ENCODE results near the gene ABCA4.

Gene ABCA4

DNA sequence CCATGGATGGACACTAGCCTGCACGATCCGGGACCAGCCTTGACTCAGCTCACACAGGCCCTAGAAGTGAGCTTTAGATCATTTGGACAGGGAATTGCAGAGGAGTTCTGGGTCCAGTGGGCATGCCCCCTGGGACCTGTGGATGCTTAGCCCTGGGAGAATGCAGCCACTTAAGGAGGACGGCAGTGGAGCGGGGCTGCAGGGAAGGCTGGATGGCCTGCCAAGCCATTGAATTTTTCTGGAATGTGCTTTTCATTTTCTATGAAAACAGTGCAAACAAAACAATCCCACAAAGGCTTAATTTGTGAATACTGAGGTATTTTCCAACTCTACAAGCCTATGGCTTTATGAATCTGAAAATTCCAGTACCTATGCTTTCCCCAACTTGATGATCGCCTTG is 131.3 kb downstream of the ABCA4 start:
- no peak for DNase-seq
- intact Hi-C loops (cut with DNase I) = no loop called here

DNA sequence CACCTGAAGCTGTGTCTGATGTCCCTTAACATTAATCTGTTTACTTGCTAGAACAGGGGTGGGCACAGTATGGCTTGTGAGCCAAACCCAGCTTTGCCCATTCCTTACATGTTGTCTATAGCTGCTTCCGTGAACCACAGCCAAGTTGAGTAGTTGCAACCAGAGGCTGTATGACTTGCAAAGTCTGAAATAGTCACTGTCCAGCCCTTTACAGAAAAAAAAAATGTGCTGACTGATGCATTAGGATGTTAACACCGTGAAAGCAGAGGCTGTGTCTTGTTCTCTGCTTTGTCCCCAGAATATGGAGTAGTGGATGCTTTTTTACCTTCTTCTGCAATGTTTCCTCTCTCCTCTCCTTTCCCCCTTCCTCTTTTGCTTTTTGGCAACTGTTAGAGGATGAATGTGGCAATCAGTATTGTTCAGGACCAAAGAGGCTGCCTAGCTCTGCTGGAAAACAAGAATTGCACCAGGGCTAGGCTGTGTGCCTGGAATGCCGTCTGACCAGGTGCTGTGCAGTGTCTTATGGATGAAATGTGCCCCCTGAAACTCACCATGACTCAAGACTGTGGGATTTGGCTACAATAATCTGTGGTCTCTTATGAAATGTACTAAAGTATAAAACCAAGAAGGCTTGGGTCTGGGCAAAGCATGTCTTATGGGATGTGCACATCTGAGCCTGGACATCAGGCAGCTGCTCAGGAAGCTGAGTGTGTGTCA is 132.2 kb downstream of the ABCA4 start:
- intact Hi-C loops (cut with DNase I) = no loop called here

DNA sequence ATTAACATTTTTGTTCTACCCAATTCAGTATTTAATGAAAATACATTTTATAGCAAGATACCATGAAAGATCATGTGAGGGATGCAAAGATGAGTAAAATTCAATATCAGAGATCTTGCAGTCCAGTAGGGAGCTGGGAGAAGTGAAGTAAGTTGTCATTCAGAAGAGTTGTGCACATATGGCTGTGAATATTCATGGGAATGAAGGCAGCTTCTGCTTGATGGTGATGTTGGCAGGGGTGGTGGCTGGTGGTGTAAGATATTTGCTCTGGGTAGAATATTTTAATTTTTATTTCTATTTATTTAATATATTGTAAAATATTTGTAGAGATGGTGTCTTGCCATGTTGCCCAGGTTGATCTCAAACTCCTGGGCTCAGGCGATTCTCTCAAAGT is 139.7 kb downstream of the ABCA4 start:
- intact Hi-C loops (cut with DNase I) = no loop called here
- no peak for DNase-seq

More for the DNA sequence above, 132.2 kb downstream of the ABCA4 start:
- DNase-seq = no peak

DNA sequence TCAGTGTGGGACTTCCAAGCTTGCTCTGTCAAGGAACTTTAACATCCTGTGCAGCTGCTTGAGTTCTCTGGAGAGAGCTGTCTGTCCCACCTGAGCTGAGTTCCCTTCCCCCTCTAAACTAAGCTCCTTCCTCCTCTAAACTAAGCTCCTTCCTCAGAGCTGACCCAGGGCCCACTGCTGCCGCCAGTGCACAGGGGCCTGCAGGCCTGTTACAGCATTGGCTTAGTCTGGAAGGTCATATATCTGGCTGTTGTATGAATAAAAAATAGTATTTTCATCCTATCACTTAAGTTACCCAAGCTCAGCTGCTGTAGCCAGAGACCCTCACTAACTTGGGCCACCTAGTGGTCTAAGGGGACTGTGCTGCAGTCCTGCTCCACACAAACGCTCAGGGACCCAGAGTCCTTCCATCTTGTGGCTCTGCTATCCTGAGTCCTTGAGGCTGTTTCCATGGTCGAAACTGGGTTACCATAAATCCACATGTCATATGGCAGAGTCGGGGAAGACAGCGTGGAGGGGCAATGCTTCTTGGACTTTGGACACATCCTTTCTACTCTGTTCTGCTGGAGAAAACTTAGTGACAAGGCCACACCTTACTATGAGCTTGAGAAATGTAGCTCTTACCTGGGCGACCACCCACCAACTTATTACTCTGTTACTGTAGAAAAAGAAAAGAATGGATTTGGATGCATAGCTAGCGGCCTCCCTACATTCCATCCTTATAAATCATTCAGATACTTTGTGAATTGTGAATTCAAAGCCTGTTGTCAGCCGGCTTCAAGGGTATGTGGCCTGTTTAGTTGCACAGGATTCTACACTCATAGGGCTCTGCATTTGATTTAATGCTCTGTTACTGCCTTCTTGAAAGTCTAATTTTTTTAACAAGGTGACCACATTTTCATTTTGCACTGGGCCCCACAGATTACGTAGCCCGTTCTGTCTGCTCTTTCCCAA is 140.4 kb downstream of the ABCA4 start:
- intact Hi-C loops (cut with DNase I) = no loop called here
- DNase-seq = no peak

DNA sequence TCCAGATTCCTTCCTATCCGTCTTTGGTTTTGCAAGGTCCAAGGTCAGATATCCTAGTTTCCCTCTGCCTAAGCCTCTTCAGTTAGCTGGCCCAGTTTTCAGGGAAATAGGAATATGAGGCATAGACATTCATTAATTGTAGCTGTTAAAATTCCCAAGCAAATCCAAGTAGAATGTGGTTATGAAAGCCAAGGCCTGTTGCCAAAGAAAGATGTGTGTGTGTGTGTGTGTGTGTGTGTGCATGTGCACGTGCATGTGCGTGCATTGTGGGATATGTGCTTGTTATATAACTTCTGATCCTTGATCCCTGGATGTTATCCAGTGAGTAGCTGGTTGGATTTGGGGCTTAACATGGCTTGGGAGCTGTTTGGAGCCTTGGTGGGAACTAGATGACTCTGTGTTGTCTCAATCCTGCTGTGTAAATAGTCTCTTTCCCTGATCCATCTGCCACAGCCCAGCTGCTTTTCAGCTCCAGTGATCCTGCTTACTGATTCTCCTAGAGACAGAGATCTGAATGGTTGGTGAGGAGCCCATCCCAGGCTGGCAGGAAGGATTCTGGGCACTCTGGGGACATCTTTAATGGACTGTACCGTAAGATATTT is 141.1 kb downstream of the ABCA4 start:
- intact Hi-C loops (cut with DNase I) = no loop called here
- peak in 2 of 10 donors; percentile 16 to 77 for DNase-seq

DNA sequence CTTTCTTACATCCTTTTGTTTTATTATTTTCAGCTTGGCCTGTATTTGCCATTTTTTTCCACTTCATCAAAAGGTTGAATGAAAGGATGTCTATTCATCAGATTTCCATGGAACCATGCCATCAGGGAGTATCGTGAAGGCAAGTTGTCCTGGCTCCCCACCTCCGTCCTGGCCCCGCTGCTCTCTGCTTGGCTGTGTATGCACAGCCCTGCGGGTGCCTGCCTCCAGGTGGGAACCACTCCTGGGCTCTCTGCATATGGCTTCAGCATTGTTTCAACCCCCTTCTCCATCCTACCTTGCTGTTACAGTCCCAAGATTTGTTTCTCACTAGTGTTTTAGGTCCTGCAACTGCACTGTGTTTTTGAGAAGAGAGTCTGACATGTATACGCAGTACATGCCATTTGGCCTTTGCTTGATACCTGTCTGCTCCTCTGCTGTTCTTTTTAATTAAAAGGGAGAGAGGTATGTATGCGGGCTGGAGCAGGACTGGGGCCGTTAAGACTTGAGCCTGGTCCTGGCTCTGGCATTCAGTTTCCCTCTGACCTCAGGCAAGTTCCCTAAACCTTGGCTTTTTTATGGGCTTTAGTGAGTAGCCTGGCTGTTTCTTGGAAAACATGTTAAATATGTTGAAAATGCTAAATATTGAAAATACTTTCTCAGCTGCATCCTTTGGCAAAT is 141.8 kb downstream of the ABCA4 start:
- no peak for DNase-seq
- intact Hi-C loops (cut with DNase I) = no loop called here

DNA sequence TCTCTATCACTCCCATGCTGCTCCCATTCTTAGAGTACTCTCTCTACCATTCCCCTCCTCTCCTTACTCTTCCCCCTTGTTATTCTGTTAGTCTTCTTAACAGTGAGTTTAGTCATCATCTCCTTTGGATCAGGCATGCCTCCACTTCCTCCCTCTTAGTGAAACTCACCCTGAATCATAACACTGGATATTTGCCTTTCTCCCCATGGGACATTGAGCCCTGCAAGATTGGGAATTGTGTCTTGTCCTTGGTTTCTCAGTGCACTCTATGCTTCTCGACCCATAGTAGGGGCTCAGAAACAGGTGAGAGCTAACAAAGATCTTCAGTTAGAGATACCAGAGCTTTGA is 143.4 kb downstream of the ABCA4 start:
- DNase-seq = no peak
- intact Hi-C loops (cut with DNase I) = no loop called here

DNA sequence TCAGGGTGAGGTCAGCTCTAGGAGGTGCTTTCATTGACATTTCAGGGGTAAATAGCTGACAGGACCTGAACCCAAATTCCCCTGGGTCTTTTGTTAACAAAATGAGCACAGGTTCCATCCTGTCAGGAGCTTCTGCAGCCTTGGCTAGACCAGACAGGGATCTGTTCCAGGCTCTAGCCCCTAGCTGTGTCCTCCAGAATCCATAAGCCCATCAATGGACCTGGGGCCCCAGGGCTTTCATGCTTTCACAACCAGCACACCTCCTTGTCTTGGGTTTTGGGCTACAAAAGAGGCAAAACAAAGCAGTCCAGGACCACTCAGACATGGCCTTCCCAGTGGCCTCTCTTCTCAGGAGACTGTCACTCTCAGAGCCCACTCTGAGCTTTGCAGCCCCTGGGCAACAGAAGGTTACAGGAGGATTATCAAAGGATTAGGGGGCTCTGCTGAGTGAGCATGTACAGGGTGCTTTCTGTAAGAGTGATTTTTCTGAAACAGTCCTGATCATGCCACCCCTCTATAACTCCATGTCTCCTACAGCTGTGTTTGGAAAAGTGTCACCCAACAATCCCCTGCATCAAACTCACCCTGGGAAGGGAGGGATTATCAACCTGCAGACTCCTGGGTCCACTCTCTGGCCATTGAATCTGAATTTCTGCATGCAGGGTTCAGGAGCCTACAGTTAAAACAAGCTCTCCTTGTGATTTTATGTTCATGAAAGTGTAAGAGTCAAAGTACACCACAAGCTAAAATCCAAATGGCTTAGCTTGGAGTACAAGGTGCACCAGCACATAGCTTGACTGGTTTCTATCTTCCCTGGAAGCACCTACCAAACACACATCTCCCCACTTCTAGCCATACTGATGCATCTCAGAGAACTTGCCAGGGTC is 144.0 kb downstream of the ABCA4 start:
- intact Hi-C loops (cut with DNase I) = no loop called here
- DNase-seq = no peak

DNA sequence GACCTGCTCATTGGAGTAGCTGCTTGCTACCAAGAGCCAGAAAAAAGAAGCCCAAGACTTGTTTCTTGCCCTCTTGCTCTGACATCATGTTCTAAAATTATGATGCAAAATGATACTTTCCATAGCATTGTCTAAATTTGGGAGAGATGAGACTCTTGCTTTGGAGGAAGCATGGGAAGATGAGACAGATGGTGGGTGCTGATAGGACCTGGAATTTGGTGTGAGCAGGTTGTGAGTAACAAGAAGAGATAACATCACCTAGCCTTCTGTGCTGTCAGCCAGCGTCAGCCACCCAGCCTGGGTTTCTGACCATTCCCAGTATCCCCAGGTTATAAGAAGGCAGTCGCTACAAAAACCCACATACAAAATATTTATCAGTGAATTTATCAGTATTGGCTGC is 144.7 kb downstream of the ABCA4 start:
- DNase-seq = no peak
- intact Hi-C loops (cut with DNase I) = no loop called here

DNA sequence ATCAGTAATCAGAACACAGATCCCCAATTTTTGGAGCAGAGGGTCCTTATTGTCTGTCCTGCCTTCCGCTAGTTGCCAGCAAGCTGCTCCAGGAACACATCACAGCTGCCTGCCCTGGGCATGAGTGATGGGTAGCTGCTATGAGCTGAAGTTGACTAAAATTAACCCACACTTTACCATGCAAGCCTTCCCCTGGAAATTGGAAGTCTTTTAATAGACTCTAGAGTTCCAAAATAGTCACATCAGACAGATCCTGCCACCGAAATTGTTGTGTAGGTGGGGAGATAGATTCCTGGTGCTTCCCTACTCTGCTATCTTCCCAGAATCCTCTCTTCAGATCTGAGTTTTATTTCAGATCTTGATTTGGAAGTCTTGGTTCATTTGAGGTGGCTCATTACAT is 148.6 kb downstream of the ABCA4 start:
- intact Hi-C loops (cut with DNase I) = no loop called here
- DNase-seq = no peak

DNA sequence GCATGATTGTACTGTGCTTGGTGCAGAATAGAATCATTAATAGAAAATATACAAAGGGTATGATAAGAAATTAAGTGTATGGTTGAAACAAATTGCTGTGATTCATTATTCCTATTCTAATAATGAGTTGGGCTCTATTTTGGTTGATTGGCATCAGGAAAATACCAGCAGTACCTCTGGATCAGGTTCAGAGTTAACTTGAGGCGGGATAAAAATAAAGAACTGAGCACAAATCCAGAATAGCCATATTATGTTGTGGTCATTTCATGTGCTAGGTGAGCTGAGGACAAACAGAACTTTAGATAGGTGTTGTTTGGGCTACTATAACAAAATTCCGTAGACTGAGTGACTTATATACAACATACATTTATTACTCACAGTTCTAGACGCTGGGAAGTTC is 151.1 kb downstream of the ABCA4 start:
- intact Hi-C loops (cut with DNase I) = no loop called here
- DNase-seq = no peak

DNA sequence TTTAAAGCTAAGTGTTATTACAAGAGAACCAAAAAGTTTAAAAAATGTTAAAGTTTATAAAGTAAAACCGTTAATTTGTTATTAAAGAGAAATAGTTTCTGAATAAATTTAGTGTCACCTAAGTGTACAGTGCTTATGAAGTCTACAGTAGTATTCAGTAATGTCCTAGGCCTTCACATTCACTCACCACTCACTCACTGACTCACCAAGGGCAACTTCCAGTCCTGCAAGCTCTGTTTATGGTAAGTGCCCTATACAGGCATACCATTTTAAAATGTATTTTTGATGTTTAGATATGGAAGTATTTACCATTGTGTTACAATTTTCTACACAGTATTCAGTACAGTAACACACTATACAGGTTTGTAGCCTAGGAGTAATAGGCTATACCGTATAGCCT is 151.6 kb downstream of the ABCA4 start:
- intact Hi-C loops (cut with DNase I) = no loop called here
- no peak for DNase-seq

DNA sequence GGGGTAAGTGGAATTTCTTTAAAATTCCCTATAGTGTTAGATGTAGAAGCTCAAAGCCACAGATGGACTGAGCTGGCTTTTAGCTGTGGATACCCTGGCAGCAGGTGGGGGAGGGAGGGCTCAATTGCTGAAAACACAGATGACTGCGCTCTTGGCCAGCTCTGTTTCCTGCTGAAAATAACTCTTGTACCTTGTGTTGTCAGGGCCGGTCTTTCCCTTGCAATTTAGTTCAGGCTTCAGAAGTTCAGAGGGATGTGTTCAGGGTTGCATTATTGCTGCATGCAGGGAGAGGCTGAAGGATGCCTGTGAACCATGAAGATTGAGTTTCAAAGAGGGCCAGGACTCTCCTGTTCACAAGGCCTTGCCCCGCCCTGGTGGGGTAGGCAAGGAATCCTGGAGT is 153.6 kb downstream of the ABCA4 start:
- intact Hi-C loops (cut with DNase I) = no loop called here

DNA sequence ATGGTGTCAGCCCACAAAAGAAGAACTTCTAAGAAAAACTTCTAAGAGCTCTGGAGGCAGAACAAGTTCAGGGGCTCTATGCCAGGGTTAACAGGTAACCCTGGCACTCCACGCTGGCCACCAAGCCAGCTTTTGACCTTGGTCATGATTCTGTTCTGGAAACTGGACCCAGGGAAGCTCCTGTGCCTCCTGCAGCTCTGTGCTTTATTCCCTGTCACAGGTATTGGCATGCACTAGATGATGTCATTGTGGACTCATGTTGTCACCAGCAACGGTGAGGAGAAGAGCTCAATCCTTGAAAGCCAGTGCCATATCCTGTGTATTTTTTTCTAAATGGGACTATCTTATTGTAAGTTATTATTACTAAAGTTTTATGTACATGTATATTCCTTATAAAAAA is 155.1 kb downstream of the ABCA4 start:
- DNase-seq = no peak
- intact Hi-C loops (cut with DNase I) = no loop called here

More for the DNA sequence above, 153.6 kb downstream of the ABCA4 start:
- peak in 2 of 10 donors; percentile 5 to 15 for DNase-seq

DNA sequence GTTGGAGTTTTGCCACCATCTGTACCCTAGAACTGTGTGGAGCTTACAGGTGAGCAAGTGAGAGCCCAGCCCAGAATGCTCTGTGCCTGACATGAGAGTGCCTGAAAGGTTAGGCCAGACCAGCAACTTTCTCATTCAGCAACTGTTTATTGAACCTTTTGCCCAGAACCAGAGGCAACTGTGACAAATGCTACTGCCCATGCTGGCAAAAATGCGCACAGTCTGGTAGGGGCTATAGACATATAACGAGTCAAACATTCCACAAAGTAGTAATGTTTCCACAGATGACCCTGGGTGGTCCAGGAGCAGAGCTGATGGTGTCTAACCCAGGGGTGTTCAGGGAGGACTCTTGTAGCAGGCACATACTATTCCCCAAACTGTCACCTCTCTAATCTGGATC is 155.7 kb downstream of the ABCA4 start:
- intact Hi-C loops (cut with DNase I) = no loop called here

DNA sequence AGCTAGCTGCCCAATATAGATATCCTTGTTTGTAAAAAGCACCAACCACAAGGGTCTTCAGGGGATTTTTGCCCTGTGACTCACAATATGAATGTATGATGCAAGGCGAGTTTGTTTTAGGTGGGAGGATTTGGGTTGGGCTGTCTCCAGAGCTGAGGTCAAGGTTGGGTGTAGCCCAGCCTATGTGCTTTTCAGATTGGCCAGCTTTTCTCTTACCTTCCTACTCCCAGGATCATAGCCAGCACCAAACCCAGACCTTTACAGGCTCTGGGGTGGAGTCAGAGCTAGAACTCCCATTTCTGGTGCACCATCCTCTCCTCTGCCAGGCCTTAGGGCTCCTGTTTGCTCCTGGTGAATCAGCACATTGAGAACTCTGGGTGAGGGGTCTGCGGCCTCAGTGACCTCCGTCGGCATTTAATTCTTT is 156.2 kb downstream of the ABCA4 start:
- DNase-seq = no peak
- intact Hi-C loops (cut with DNase I) = no loop called here

More for the DNA sequence above, 155.7 kb downstream of the ABCA4 start:
- DNase-seq = no peak

DNA sequence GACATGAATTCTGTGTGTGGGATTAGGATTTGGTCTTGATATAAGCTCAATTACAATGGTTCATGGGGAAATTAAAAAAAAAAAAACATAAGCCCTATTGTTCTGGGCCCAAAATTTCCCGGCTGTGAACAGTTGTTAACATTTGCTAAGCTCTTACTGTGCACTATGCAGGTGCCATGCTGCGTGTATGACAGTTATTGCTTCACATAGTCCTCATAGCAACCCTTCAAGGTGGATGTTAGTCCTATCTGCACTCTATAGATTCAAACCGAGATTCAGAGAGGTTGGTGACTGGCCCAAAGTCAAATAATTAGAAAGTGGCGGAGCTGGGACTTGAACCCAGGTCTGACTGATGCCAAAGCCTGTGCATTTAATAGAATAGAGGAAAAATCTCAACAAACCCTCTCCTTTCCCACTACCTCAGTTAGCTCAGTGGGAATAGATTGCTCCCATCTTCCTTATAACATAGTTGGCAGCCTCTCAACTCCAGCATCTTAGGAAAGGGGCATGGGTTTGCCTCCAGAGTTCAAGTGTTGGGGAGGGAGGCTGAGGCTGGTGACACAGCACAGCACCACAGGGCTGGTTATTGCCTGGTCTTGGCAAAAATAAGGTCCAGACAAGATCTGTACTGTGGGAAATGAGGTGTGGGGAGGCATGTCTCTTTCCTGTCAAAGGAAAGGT is 156.7 kb downstream of the ABCA4 start:
- no peak for DNase-seq
- intact Hi-C loops (cut with DNase I) = no loop called here

DNA sequence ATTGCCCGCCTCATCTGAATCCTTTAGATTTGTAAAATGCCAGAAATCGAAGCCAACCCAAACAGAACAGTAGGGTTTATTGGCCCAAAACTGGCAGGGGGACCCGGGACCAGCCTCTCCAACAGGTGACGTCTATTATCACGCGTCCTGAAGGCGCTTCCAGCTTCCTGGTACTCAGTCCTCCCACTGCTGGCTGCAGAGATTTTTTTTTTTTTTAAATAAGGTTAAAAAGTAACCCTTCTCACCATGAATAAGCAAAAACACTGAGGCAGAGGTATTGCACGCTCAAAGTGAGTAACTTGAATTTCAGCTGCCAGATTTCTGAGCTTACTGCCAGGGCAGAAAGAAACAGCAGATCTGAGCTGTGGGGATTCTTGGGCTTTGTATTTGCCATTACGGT is 157.4 kb downstream of the ABCA4 start:
- intact Hi-C loops (cut with DNase I) = no loop called here
- DNase-seq = no peak

DNA sequence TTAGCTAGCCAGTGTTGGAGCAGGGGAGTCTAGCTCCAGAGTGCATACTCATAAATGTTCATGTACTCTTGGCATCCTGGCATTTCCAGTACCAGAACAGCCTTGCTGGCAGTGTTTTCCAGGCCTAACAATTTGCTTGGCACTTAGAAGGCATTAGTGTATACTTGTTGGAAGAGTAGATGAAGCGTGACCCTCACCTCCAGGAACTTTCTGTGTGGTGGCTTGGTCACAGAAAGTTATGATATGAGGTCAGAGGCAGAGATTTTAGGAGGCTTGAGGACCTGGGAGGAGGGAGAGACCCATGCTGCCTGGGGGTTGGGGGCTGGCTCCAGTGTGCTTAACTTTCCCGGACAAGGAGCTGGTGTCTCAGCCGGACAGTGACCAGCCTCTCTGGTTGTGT is 159.0 kb downstream of the ABCA4 start:
- DNase-seq = no peak
- intact Hi-C loops (cut with DNase I) = no loop called here

Data from posterior cingulate gyrus (tissue), 11 donors.